HepG2 (cell line): Measurements from ENCODE around the gene GCDH. TPM values are rescaled to one million over a fixed set of nuclear protein-coding genes. Genes with fewer than 3 reads are reported as not detected.

Source experiments
- DMAP1 ChIP-seq: IDR thresholded peaks from 2 replicates; pipeline ENCODE4 v1.6.1; 2016
- KAT7 ChIP-seq: IDR thresholded peaks from 2 replicates; pipeline ENCODE4 v1.6.1; 2018; ENCODE audit warnings: borderline replicate concordance, missing compliant biosample characterization
- KDM5B ChIP-seq: sonication (generic); formaldehyde crosslinking; IDR thresholded peaks from 2 replicates; pipeline ENCODE4 v1.4.0; 2020; ENCODE audit warnings: missing genetic modification reagents, mild to moderate bottlenecking, borderline replicate concordance
- ONECUT2 ChIP-seq: sonication (generic); formaldehyde crosslinking; IDR thresholded peaks from 2 replicates; pipeline ENCODE4 v1.4.0; 2020; ENCODE audit warnings: missing genetic modification reagents
- PLSCR1 ChIP-seq: sonication (generic); formaldehyde crosslinking; IDR thresholded peaks from 2 replicates; pipeline ENCODE4 v1.5.0; 2020; ENCODE audit warnings: missing genetic modification reagents, mild to moderate bottlenecking, borderline replicate concordance
- RNF2 ChIP-seq: fragments of 450-650 bp; conservative IDR thresholded peaks from 2 replicates; pipeline ENCODE4 v1.6.1; 2016; ENCODE audit warnings: low read depth
- SKIL ChIP-seq: sonication (generic); formaldehyde crosslinking; IDR thresholded peaks from 2 replicates; pipeline ENCODE4 v1.8.0; 2022; ENCODE audit warnings: missing genetic modification reagents, mild to moderate bottlenecking, moderate library complexity, borderline replicate concordance
- SRF ChIP-seq: IDR thresholded peaks from 2 replicates; pipeline ENCODE4 v1.6.1; 2011; ENCODE audit warnings: mild to moderate bottlenecking, low read depth, low read length, moderate library complexity
- ZNF17 ChIP-seq: sonication (generic); formaldehyde crosslinking; IDR thresholded peaks from 2 replicates; pipeline ENCODE4 v1.5.0; 2020; ENCODE audit warnings: mild to moderate bottlenecking, missing genetic modification reagents
- ZNF224 ChIP-seq: sonication (generic); formaldehyde crosslinking; IDR thresholded peaks from 2 replicates; pipeline ENCODE4 v1.5.0; 2020; ENCODE audit warnings: mild to moderate bottlenecking, missing genetic modification reagents
- ZNF670 ChIP-seq: sonication (generic); formaldehyde crosslinking; IDR thresholded peaks from 2 replicates; pipeline ENCODE4 v1.8.0; 2022; ENCODE audit warnings: mild to moderate bottlenecking, missing genetic modification reagents, borderline replicate concordance
- ZNF724P ChIP-seq: sonication (generic); formaldehyde crosslinking; IDR thresholded peaks from 2 replicates; pipeline ENCODE4 v1.8.0; 2022; ENCODE audit warnings: missing genetic modification reagents, borderline replicate concordance
- ZNF850 ChIP-seq: sonication (generic); formaldehyde crosslinking; conservative IDR thresholded peaks from 2 replicates; pipeline ENCODE4 v1.9.0; 2021; ENCODE audit warnings: mild to moderate bottlenecking, missing genetic modification reagents
- ZNF883 ChIP-seq: sonication (generic); formaldehyde crosslinking; IDR thresholded peaks from 2 replicates; pipeline ENCODE4 v1.5.1; 2020; ENCODE audit warnings: mild to moderate bottlenecking, missing genetic modification reagents; ENCODE audit errors: not compliant biosample characterization
- ZSCAN12 ChIP-seq: sonication (generic); formaldehyde crosslinking; IDR thresholded peaks from 2 replicates; pipeline ENCODE4 v1.9.0; 2021; ENCODE audit warnings: mild to moderate bottlenecking, missing genetic modification reagents
- polyA plus RNA-seq, 8 experiments: library from polyadenylated mRNA; depleted of rRNA in 3 of 8; stranded (reverse) in 7 of 8; unstranded in 1 of 8; fragments of >200 nt; fragmentation: Illumina TruSeq in 4 of 8; extraction: Trizol in 4 of 8; gene quantifications; 2 replicates each; pipeline versions ENCODE4 v1.2.1 to v1.2.3, GENCODE V29; 2011 to 2016; ENCODE audit warnings: low read depth in 4 of 8, missing spikeins in 1 of 8, mixed read lengths in 1 of 8; ENCODE audit not compliant: insufficient read depth in 1 of 8
- total RNA-seq, 5 experiments: library from RNA; depleted of rRNA; stranded (reverse); fragments of >200 nt; fragmentation: Illumina TruSeq; extraction: Trizol; gene quantifications; 2 replicates each; pipeline ENCODE4 v1.2.3, GENCODE V29; 2016; ENCODE audit warnings: low read depth in 1 of 5
- TF ChIP-seq, protein P1 (sequence below): sonication (generic); formaldehyde crosslinking; IDR thresholded peaks from 2 replicates; pipeline ENCODE4 v1.4.0; 2020; ENCODE audit warnings: missing genetic modification reagents, mild to moderate bottlenecking, borderline replicate concordance
- TF ChIP-seq, protein P2 (sequence below): sonication (generic); formaldehyde crosslinking; conservative IDR thresholded peaks from 2 replicates; pipeline ENCODE4 v1.8.0; 2022; ENCODE audit warnings: mild to moderate bottlenecking, moderate library complexity, missing genetic modification reagents

The GCDH gene
- total and polyA plus RNA-seq, 2 of the 13 experiments (the other 11 are each of a cell fraction or from before 2014, with no cell fraction given), result 15.1 to 38.0 TPM

DNA sequence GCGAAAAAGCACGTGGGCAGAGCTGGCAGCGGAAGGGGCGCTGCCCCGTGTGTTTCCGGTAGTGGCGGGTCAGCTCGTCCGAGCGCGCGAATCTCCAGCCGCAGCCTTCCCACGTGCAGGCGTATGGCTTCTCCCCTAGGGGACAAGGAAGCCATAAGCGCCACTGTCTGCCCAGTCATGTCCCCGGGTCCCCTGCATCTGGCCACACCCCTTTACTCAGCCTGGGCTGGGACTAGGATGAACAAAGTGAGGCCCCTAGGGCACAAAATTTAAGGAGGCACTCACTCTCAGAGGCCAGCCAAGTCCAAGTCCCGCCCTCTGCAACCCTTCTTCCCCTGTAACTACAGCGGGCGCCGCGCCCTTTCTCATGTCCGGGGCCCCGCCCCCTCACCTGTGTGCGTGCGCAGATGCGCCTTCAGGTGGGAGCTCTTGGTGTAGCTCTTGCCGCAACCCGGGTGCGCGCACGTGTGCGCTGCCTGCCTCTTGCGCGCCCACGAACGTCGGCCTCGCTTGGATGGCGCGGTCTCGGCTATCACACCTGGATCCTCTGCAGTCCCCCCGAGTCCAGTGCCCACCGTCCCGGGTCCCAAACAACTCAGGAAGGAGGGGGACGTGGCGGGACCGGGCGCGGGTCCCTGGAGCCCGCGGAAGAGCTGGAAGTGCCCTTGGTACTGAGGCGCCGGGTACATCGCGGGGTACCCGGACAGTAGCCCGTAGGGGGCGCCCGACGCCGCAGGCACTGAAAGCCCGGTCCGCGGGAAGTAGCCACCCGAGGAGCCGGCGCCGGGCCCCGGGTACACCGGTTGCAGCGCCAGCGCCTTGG, 5.8 kb upstream of the GCDH start (continued):
- TF ChIP-seq, protein P1, sequence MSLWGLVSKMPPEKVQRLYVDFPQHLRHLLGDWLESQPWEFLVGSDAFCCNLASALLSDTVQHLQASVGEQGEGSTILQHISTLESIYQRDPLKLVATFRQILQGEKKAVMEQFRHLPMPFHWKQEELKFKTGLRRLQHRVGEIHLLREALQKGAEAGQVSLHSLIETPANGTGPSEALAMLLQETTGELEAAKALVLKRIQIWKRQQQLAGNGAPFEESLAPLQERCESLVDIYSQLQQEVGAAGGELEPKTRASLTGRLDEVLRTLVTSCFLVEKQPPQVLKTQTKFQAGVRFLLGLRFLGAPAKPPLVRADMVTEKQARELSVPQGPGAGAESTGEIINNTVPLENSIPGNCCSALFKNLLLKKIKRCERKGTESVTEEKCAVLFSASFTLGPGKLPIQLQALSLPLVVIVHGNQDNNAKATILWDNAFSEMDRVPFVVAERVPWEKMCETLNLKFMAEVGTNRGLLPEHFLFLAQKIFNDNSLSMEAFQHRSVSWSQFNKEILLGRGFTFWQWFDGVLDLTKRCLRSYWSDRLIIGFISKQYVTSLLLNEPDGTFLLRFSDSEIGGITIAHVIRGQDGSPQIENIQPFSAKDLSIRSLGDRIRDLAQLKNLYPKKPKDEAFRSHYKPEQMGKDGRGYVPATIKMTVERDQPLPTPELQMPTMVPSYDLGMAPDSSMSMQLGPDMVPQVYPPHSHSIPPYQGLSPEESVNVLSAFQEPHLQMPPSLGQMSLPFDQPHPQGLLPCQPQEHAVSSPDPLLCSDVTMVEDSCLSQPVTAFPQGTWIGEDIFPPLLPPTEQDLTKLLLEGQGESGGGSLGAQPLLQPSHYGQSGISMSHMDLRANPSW (CRISPR knock-in tag), result no peak
- no peak for TF ChIP-seq ZNF724P (CRISPR knock-in tag)
- 0 out of 2 replicates have a peak, but pooled peaks have one; percentile 10 for TF ChIP-seq ZNF670 (CRISPR knock-in tag)
- no peak for TF ChIP-seq SKIL (CRISPR knock-in tag)
- 0 out of 2 replicates have a peak, but pooled peaks have one; percentile 34 for TF ChIP-seq DMAP1 (CRISPR knock-in tag)
- no peak for TF ChIP-seq ZNF224
- TF ChIP-seq KAT7, result no peak
- no peak for TF ChIP-seq ZNF850 (CRISPR knock-in tag)
- TF ChIP-seq ZNF17, result no peak
- TF ChIP-seq ZNF883 (CRISPR knock-in tag), result no peak
- no peak for TF ChIP-seq ZSCAN12 (CRISPR knock-in tag)
- TF ChIP-seq, protein P2, sequence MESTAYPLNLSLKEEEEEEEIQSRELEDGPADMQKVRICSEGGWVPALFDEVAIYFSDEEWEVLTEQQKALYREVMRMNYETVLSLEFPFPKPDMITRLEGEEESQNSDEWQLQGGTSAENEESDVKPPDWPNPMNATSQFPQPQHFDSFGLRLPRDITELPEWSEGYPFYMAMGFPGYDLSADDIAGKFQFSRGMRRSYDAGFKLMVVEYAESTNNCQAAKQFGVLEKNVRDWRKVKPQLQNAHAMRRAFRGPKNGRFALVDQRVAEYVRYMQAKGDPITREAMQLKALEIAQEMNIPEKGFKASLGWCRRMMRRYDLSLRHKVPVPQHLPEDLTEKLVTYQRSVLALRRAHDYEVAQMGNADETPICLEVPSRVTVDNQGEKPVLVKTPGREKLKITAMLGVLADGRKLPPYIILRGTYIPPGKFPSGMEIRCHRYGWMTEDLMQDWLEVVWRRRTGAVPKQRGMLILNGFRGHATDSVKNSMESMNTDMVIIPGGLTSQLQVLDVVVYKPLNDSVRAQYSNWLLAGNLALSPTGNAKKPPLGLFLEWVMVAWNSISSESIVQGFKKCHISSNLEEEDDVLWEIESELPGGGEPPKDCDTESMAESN, result 0 out of 2 replicates have a peak, but pooled peaks have one; percentile 47
- no peak for TF ChIP-seq SRF
- no peak for TF ChIP-seq ONECUT2 (CRISPR knock-in tag)
- no peak for TF ChIP-seq PLSCR1 (CRISPR knock-in tag)
- TF ChIP-seq RNF2, result no peak
- TF ChIP-seq KDM5B, result peak; percentile 50; the same call in 1 of the 2 replicates
